MCF 10A (cell line): ENCODE results near the gene CNNM4. TPM values are rescaled to one million over a fixed set of nuclear protein-coding genes. Genes with fewer than 3 reads are reported as not detected.

Experiments
- BruUV-seq: library from RNA; stranded (reverse); fragments of 400-500 nt; replicated peaks from 2 replicates; lab custom pipeline; 2021; lab: Mats Ljungman, UMichigan
- CTCF ChIA-PET: fragments of 300-600 bp; sonication (Branson Sonifier 250); formaldehyde crosslinking; extraction: SDS; loops from one replicate; lab custom pipeline; 2021; ENCODE audit warnings: antibody characterized with exemption, inconsistent platforms; lab: Yijun Ruan, JAX
- POLR2A ChIA-PET: fragments of 300-600, 350-650 bp; sonication (Branson Sonifier 250); formaldehyde crosslinking; extraction: SDS; loops from one replicate; lab custom pipeline; 2020; ENCODE audit warnings: antibody characterized with exemption, inconsistent platforms; lab: Yijun Ruan, JAX
- DNase-seq: peaks from one replicate; pipeline ENCODE4 v3.0.0-alpha.2; 2018; ENCODE audit not compliant: unreplicated experiment
- H3K27ac Mint-ChIP-seq: one replicate; pipeline ENCODE4 v1.8.0; 2022; ENCODE audit warnings: mild to moderate bottlenecking, low read depth, mixed read lengths; ENCODE audit not compliant: unreplicated experiment
- H3K27me3 Mint-ChIP-seq: one replicate; pipeline ENCODE4 v1.8.0; 2022; ENCODE audit warnings: mixed read lengths; ENCODE audit not compliant: insufficient read depth, unreplicated experiment
- H3K36me3 Mint-ChIP-seq: one replicate; pipeline ENCODE4 v1.8.0; 2022; ENCODE audit warnings: mild to moderate bottlenecking, moderate library complexity, mixed read lengths; ENCODE audit not compliant: insufficient read depth, unreplicated experiment
- H3K4me1 Mint-ChIP-seq: one replicate; pipeline ENCODE4 v1.8.0; 2022; ENCODE audit warnings: mixed read lengths; ENCODE audit not compliant: insufficient read depth, unreplicated experiment
- H3K4me3 Mint-ChIP-seq: one replicate; pipeline ENCODE4 v1.8.0; 2022; ENCODE audit warnings: mild to moderate bottlenecking, moderate library complexity, mixed read lengths; ENCODE audit not compliant: unreplicated experiment
- H3K9me3 Mint-ChIP-seq: one replicate; pipeline ENCODE4 v1.8.0; 2022; ENCODE audit warnings: mixed read lengths; ENCODE audit not compliant: unreplicated experiment
- CTCF ChIP-seq: fragments of 200-600 bp; IDR thresholded peaks from one replicate; pipeline ENCODE4 v1.8.0; 2022; ENCODE audit warnings: antibody characterized with exemption, mild to moderate bottlenecking; ENCODE audit not compliant: unreplicated experiment
- intact Hi-C: fragments of 100-400 bp; cut with micrococcal nuclease; formaldehyde crosslinking; loops from 2 replicates; pipeline ENCODE4 v1.14.1; 2022
- total RNA-seq: library from RNA; stranded (reverse); gene quantifications from 2 replicates; pipeline ENCODE4 v1.2.3, GENCODE V29; 2022

The CNNM4 gene
- total RNA-seq, 1 experiment from 2014 or later, result 5.0 TPM

GRCh38 chr2:96737831-96738230, 22.9 kb upstream of the CNNM4 start:
- ChIA-PET POLR2A (interaction anchor here (0.7 to 1.8 kb wide), 3 partner anchors 23 to 100 kb away, joined by 3 to 4 read pairs (median 3); partner anchors contain the start of gene CNNM4), CTCF (interaction anchor here (0.6 to 0.9 kb wide), 4 partner anchors 107 to 741 kb away, joined by 3 to 4 read pairs (median 3); no protein-coding TSS in a partner anchor)
- Mint-ChIP-seq H3K36me3 (peaks cover 45% of the 10 kb centered on the region), H3K9me3 (no peaks in the 10 kb centered on the region), H3K27ac (peak overlapping the region; percentile 49), H3K27me3 (no peaks in the 10 kb centered on the region), H3K4me1 (peaks cover 5% of the 10 kb centered on the region), H3K4me3 (no peak overlapping the region)
- DNase-seq, result no peak
- BruUV-seq, result no TSS peak
- no peak for TF ChIP-seq CTCF
- intact Hi-C loops, result loop anchor here (10.0 kb wide), 2 partner anchors 67 to 73 kb away; no protein-coding TSS in a partner anchor

- TSS peak; percentile 43 for BruUV-seq
- peak overlapping the region; percentile 96 for H3K4me3 Mint-ChIP-seq
- TF ChIP-seq CTCF, result no peak
- H3K27ac Mint-ChIP-seq, result peak overlapping the region; percentile 97
- DNase-seq, result no peak
- H3K27me3 Mint-ChIP-seq, result no peaks in the 10 kb centered on the region
- peaks cover 32% of the 10 kb centered on the region for H3K36me3 Mint-ChIP-seq
- H3K9me3 Mint-ChIP-seq, result no peaks in the 10 kb centered on the region
- intact Hi-C loops, result loop anchor here (10.0 kb wide), 2 partner anchors 66 to 74 kb away; no protein-coding TSS in a partner anchor
- CTCF ChIA-PET, result interaction anchor here (0.6 to 1.2 kb wide), 4 partner anchors 22 to 563 kb away, joined by 3 to 6 read pairs (median 3); partner anchors contain the start of gene CNNM4
- peaks cover 5% of the 10 kb centered on the region for H3K4me1 Mint-ChIP-seq
- POLR2A ChIA-PET, result interaction anchor here (0.6 to 1.8 kb wide), 6 partner anchors 11 to 1701 kb away, joined by 3 to 4 read pairs (median 3); no protein-coding TSS in a partner anchor
Measured at GRCh38 chr2:96739076-96739632, 21.5 kb upstream of the CNNM4 start.

- DNase-seq, result peak; percentile 98
- H3K27me3 Mint-ChIP-seq, result no peaks in the 10 kb centered on the region
- H3K36me3 Mint-ChIP-seq, result peaks cover 25% of the 10 kb centered on the region
- CTCF ChIA-PET, result interaction anchor here (0.6 to 1.2 kb wide), 3 partner anchors 9 to 124 kb away, joined by 3 to 6 read pairs (median 4); partner anchors contain the start of gene CNNM4
- POLR2A ChIA-PET, result interaction anchor here (0.6 to 1.8 kb wide), 12 partner anchors 12 to 1700 kb away, joined by 3 to 4 read pairs (median 3); partner anchors contain the start of genes CNNM3 and CNNM4
- intact Hi-C loops, result loop anchor here (2.0 to 10.0 kb wide), 3 partner anchors 21 to 75 kb away; partner anchors contain the start of gene CNNM4
- H3K4me3 Mint-ChIP-seq, result peak within 1 kb of the TSS; percentile 96
- peaks cover 5% of the 10 kb centered on the region for H3K4me1 Mint-ChIP-seq
- no peaks in the 10 kb centered on the region for H3K9me3 Mint-ChIP-seq
- H3K27ac Mint-ChIP-seq, result peak within 1 kb of the TSS; percentile 97
- BruUV-seq, result no TSS peak
- TF ChIP-seq CTCF, result no peak
Measured at GRCh38 chr2:96739633-96740428, 20.9 kb upstream of the CNNM4 start, which contains the start of gene LMAN2L. Gene LMAN2L (minus strand): TSS chr2:96740064. CDS start chr2:96740040, 24 bp downstream.
